ENCODE results near the gene REXO4.
"Not testable (repeated sequence)": the region's sequence is repeated elsewhere in the genome, so short reads cannot be mapped to it uniquely, and the experiment has no call there.

Gene REXO4

DNA sequence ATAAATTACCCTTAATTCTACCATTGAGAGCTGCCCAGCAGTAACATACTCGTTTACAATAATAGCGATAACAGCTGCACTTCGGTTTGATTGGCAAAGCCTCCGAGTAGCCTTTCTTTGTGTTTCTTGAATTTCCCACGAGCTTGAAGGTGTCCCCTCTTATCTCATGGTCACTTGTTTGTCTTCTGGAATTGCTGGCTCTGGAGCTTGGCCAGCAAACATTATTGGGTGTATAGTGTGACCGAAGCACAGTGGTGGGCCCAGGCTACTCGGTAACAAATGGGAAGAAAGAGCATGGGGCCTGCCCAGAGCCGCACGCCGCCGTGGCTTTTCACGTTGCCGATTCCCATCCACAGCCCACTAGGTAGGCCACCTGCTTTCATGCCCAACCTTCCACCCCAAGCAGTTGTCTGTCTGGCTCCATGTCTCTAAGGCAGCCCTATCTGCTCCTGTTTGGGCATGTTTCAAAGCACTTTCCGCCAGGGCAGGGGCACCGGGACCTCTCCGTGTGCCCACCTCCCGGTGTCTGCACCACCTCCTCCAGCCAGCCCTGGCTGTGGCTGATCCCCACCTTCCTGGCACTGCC, 33.0 kb downstream of the REXO4 start:
- no peak for DNase-seq

DNA sequence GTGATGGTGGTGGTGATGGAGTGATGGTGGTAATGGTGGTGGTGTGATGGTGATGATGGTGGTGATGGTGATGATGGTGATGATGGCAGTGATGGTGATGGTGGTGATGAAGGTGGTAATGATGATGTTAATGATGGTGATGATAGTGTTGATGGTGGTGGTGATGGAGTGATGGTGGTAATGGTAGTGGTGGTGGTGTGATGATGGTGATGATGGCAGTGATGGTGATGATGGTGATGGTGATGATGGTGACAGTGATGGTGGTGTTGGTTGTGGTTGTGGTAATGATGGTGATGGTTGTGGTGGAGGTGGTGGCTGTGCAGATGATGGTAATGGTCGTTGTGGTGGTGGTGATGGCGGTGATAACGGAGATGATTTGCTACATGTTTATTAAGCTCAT, 34.4 kb downstream of the REXO4 start:
- DNase-seq, result no peak

DNA sequence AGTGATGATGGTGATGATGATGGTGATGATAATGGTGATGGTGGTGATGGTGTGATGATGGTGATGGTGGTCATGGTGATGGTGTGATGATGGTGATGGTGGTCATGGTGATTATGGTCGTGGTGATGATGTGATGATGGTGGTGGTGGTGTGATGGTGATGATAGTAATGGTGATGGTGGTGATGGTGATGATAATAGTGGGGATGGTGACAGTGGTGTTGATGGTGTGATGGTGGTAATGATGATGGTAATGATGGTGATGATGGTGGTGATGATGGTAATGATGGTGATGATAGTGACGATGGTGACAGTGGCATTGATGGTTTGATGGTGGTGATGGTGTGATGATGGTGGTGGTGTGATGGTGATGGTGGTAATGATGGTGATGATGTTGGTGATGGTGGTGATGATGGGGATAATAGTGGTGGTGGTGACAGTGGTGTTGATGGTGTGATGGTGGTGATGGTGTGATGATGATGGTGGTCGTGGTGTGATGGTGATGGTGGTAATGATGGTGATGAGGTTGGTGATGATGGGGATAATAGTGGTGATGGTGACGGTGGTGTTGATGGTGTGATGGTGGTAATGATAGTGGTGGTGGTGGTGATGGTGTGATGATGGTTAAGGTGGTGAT, 35.2 kb downstream of the REXO4 start:
- DNase-seq, result no peak

DNA sequence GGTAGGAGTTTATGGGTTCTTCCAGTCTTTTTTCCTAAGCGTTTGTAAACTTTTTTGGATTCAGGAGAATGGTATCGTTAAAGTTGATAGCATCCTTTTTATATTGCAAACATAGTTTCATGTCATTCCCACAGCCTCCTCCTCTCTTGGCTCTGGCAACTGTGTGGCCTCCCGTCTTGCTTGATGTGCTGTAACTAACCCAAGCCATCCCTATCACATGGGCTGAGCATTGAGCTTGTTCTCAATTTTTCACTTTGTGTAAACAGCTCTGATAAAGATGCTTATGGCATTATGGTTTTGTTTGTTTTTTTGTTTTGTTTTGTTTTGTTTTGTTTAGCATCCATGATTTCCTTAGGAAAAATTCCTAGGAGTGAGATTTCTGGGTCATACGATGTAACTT, 37.1 kb downstream of the REXO4 start:
- no peak for DNase-seq

DNA sequence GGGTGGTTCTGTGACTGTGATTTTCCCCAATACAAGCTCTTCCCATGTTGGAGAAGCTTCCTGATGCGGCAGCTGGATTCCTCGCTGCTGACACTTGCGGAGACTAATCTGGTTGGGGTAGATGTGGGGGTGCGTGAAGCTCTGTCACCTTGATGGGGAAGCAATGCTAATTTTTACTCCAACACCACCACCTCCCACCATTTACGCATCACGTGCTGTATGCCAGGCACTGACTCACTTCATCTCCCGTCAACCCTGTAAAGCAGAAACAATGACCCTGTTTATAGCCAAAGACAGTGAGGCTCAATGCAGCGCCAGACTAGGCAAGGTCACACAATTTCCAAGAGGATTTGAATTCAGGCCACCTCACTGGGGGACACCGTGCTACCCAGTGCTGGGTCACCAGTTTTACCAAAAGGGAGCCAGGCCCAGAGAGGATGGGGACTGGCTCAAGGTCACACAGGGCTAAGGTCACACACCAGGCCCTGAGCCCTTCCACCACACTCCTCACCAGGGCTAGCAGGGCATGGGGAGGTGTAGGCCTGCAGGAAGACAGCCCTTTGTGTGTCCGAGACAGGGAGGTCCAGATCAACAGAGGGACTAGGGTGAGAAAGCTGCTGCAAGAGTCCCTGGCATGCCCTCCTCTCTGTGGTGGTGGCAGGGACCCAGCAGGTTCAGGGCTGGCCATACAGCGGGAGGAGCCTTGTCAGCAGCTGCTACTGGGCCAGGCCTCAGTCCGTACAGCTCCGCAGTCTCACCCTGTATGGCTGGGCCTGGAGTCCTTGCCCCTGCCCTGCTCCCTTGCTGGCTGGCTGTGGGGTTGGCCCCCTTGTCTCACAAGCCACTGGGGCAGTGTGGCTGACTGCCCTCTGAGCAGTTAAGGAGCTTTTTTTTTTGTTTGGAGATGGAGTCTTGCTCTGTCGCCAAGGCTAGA, 38.4 kb downstream of the REXO4 start:
- DNase-seq, result no peak

DNA sequence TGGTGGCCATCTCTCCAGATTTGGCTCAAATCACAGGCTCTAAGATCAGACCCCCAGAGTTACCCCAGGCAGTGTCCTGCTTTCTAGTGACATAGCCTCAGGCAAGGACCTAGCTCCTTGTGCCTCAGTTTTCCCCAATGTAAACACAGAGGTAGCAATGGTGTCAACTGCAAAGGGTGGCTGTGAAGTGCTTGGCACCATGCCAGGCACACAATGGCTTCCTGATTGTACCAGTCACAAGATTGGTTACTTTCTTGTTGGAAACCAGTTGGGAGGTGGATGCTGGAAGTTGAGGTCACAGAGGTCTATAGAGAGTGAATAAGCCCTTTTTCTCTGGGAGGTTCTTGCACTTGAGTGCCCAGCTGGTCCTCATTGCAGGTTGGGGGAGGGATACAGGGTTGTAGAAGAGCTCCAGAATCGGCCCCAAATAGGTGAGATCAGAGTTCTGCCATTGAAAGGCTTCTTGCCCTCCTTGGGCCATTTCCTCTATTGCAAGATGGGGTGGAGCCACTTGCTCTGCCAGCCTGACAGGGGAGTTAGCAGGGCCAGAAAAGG, 39.3 kb downstream of the REXO4 start:
- DNase-seq, result no peak

DNA sequence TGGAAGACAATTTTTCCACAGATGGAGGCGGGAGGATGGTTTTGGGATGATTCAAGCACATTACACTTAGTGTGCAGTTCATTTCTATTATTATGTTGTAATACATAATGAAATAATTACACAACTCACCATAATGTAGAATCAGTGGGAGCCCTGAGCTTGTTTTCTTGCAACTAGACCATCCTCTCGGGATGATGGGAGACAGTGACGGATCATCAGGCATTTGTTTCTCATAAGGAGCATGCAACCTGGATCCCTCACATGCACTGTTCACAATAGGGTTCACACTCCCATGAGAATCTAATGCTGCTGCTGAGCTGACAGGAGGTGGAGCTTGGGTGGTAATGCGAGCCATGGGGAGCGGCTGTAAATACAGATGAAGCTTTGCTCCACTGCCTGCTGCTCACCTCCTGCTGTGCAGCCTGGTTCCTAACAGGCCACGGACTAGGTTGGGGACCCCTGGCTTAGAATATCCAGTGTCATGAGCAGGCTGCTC, 40.0 kb downstream of the REXO4 start:
- DNase-seq, result no peak

DNA sequence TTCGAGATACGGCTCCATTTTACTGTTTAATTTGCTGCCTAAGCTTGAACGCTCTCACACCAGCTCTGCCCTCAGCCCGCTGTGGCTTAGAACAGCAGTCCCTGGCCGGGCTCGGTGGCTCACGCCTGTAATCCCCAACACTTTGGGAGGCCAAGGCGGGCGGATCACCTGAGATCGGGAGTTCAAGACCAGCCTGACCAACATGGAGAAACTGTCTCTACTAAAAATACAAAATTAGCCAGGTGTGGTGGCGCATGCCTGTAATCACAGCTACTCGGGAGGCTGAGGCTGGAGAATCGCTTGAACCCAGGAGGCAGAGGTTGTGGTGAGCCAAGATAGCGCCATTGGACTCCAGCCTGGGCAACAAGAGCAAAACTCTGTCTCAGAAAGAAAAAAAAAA, 40.5 kb downstream of the REXO4 start:
- DNase-seq, result not testable (repeated sequence)

DNA sequence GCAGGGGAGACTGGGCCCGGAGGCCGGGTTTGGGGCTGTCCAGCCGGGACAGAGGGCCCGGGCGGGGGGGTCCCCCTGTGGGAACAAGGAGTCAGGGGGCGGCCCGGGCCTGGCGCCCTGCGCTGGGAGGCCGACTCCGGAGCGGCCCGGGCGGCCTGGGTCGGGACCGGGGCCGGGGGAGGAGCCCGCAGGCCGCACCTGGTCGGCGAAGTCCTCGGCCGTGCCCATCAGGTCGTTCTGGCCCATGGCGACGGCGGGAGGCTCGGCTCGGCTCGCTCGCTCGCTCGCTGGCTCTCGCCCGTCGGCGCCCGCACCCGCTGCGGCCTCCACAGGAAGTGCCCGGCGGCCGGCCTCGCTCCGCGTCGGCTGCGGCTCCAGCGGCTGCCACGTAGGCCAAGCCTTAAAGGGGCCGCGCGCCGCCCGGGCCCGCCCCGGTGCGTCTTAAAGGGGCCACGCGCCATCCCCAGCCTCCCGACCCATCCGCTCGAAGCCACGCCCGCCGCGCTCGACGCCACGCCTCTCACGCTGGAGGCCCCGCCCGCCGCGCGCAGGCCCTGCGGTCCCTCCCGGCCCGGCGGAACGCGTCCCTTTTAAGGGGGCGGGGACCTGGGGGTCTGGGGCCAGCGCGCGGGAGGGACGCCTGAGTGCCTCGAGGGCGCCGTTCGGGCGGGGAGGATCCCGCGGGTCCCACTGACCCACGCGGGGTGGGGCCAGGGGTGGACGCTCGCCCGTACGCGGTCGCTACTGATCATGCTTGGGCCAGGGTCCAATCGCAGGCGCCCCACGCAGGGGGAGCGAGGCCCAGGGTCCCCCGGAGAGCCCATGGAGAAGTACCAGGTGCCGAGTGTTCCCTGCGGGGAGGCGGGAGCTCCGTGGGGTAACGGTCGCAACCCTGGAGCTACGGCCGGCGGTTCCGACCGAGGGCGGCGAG, 41.8 kb downstream of the REXO4 start, which contains the start of the genes STKLD1 and SURF4:
TSS of gene STKLD1 (plus strand) at position 643 of the 931 bp plus-strand sequence. CDS start at position 751, 108 bp downstream.
TSS of gene SURF4 (minus strand) at position 337 of the 931 bp plus-strand sequence. CDS start at position 246, 91 bp downstream.
- DNase-seq, result peak; percentile 73 to 81

DNA sequence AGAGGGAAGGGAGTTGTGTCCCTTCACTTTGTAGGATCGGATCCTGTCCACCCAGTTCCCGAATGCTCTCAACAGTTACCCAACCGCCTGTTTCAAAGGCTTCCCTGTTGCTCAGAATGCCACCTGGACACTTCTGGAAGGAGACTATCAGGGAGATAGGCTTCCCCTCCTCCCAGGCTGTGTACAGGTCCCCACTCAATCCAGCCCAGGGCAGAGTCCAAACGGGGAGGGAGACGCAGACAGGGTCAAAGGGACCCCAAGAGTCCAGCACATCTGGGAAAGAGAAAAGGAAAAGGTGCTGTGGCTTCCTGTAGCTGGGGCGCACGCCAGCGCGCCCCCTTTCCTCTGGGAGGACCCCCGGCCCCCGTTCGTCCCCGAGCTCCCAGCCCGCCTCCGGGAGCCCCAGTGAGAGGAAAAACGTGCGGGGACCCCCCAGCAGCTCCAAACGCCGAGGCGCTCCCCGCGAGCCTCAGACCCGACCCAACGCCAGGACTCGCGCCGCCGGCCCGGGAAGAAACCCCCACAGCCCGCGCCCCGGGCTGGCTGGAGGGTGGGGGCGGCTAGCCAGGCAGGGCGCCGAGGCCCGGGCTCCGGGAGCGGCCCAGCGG, 42.6 kb downstream of the REXO4 start:
- peak in 1 of 2 donors; percentile 16 for DNase-seq

DNA sequence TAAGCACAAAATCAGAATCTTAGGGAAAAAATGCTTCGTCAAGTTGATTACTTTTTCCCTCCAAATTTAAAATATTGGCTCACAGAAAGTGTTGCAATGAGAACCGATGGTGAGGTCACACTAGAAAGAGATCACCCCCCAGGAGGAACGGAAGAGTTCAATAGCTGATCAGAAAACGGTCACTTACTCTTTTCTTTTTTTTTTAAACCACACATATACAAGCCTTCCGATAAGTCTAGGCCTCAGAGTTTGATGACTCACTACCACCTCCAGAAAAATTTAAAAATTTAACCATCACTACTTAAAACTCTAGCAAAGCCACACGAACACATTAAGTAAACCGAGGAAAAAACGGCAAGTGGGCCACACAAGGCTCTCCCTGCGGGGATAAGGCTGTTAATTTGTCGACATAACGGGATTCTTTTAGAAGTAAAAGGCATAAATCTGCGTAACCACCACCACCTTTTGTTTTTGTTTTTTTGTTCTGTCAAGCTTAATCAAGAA, 43.1 kb downstream of the REXO4 start:
- DNase-seq, result peak in 1 of 2 donors; percentile 37

DNA sequence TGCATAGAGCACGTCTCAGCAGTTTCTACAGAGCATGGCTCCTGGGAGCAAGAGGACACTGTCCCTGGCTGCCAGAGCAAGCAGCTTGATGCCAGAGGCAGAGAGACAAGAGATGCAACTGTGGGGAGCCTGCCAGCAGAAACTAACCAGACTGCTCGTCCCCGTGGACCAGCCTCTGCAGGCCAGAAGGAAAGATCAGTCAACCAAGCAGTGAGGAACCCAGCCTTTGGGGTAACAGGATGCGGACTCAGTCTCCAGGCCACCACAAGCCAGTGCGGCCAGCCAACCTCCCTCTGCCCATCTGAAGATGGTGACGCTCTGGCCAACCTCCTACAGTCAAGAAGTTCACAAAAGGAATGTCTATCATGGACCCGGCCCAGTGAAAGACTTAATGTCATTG, 45.7 kb downstream of the REXO4 start:
- DNase-seq, result no peak

DNA sequence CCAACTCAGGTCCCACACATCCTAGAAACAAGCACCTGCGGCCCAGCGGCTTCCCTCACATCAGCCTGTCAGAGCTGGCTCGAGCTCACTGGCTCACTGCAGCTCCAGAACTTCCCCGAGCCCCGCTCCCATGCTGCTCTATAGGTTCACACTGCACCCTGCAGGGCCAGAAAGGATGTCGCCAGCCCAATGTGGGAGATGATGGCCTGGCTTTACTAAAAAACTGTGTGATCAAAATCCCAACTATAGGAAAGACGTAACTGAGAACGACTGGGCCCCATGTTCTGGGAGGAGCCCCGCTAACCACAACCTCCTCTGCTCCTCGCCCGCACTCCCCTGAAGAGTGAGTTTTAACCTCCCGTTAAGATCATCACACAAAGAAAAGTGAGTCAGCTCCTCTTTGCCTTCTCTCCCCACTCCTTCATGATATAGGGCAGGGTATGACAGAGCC, 46.5 kb downstream of the REXO4 start:
- DNase-seq, result no peak

DNA sequence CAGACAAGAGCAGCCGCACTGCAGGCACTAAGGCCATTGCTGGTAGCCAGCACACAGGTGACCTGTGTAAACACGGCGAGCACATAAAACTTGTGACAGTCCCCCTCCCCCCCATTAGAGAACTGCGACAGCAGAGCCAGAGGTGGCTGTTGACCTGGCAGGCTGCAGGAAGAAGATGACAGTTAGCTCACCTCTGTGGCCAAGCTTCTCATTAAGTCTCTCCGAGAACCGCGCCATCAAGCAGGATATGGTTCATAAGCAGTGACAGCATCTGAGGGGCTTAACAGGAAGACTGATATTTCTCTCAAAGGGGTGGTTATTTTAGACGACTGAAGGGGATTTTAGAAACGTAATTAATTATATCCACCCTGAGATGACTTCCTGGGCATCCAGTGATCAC, 47.1 kb downstream of the REXO4 start:
- no peak for DNase-seq

DNA sequence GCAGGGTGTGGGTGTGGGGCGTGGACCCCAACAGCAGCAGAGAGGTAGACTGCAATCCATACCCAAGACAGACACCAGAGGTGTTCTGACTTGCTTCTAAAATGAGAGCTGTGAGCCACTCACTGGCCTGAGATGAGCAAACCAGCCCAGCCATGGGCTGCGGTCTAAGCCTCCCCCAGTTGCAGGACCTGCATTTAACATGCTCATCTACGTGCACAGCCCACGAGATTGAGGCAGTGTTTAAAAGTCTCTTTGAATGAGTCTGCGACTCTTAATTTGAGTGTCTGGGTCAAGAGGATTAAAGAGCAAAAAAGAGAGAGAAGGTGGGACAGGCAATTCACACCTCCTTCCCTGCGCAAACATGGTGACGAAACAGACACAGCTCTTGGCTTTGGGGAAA, 47.9 kb downstream of the REXO4 start:
- DNase-seq, result no peak

DNA sequence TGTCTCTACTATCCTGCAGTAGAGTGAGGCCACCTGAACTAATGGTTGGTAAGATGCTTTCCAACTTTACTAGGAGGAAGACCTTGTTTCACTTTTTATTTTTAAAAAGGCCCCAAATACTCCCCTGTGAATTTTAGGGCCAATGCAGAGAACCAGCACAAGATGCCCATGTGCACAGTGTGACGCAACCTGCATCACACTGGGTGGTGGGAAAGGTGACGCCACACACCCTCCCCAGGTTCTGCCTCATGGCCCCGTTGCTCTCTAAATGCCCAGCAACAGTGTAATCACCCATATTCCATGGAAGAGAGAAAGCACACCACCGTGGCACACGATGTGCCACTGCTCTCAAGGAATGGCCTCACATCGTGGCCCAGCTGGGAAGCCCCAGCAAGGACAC, 48.4 kb downstream of the REXO4 start:
- DNase-seq, result no peak

DNA sequence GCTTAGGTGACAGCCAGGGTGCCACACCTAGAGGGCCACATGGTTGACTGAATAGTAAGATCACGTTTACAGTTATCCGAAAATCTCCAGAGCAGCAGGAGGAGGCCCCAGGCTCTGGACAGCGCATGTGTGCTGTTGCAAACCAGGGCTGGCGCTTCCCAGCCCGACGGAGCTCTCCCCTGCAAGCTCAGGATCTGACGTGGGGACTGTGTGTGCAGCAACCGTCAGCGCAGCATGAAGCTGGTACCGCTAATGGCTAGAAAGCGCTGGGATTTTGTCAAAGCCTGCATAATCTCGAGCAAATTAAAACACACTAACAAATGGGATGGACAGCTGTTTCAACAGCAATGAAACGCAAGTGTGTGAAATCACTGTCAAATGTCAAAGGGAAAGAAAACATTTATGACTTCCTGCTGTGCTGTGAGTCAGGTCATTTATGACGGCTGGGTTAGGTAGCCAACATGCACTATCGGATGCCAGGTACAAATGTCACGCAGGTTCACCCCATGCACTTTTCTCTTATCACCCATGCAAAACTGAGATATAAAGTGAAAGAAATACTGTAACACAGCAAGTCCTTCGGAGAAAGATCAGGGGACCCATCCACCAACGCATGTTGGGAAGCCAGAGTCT, 49.4 kb downstream of the REXO4 start:
- no peak for DNase-seq

DNA sequence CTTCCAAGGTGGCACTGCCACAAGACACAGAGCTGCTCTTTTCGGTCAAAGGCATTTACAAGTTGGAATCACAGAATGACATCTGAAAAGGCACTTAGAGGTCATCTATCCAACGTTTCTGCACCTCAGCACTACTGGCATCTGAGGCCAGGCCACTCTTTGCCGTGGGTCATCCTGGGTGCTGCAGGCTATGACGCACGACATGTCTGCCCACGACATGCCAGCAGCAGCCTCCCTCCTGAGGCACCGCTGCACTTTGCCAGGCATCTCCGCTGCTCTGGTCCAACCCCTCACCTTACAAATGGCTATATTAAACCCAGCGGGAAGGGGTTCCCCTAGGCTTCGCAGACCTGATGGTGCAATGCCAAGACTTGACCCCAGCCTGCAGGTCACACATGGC, 50.0 kb downstream of the REXO4 start:
- no peak for DNase-seq

DNA sequence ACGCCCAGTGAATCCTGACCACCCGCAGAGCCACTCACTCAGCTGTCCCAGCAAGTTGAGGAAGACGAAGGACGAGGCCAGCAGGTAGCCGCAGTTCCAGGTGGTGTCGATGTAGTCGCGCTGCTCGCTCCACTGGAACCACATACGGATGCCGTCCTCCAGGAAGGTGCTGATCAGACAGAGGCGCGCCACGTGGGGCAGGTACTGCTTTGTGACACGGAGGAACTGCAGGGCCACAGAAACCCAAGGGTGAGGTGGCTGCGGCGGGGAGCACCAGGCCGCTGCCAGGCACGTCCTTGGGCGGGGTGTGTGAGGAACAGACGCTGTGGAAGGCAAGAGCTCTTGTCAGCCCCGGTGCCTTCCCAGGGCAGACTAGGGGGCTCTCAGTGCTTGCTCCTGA, 50.6 kb downstream of the REXO4 start:
- DNase-seq, result no peak

DNA sequence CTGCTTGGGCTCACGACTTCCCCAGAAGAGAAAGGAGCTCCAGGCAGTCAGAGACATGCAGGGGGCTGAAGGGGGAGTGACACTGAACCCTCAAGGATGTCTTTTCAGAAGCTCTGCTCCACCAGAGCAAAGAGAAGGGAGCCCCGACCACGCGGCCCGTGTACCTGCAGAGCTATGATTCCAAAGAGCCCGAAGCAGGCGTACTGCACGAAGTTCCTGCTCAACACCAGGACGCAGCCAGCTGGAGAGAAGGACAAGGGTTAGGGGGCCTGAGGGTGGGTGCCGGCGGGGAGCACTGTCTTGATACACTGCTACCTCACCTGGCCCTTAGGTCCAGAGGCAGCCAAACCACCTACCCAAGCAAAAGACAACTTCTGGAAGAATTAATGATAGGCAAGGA, 51.4 kb downstream of the REXO4 start:
- DNase-seq, result no peak

Data from bone marrow (tissue), 2 donors.